RKO (cell line): Measurements from ENCODE around the gene NXPH4.

Experiments
- DNase-seq: peaks from one replicate; pipeline ENCODE4 v3.0.0-alpha.2; 2016; ENCODE audit warnings: low spot score

Gene NXPH4

GRCh38 chr12:57243521-57244311 is 27.1 kb downstream of the NXPH4 start:
- peak; percentile 82 for DNase-seq

GRCh38 chr12:57244312-57244696 is 27.7 kb downstream of the NXPH4 start:
- DNase-seq = no peak

GRCh38 chr12:57247041-57247440 is 30.4 kb downstream of the NXPH4 start:
- DNase-seq = no peak

- no peak for DNase-seq
Measured at GRCh38 chr12:57248934-57249742, 32.5 kb downstream of the NXPH4 start.

- no peak for DNase-seq
Measured at GRCh38 chr12:57250541-57250940, 33.9 kb downstream of the NXPH4 start.

- DNase-seq = no peak
Measured at GRCh38 chr12:57250956-57251355, 34.4 kb downstream of the NXPH4 start, which contains the start of gene STAC3. Gene STAC3, minus strand, starts transcription at chr12:57251187. Its CDS starts 1,551 bp downstream, at chr12:57249636.

GRCh38 chr12:57254506-57255280 is 38.1 kb downstream of the NXPH4 start:
- no peak for DNase-seq

GRCh38 chr12:57255916-57256315 is 39.3 kb downstream of the NXPH4 start:
- DNase-seq = no peak

- no peak for DNase-seq
Measured at GRCh38 chr12:57258977-57259970, 42.7 kb downstream of the NXPH4 start.

GRCh38 chr12:57260366-57260765 is 43.8 kb downstream of the NXPH4 start:
- DNase-seq = no peak

- no peak for DNase-seq
Measured at GRCh38 chr12:57261428-57261865, 44.9 kb downstream of the NXPH4 start.

- DNase-seq = no peak
Measured at GRCh38 chr12:57262126-57262822, 45.7 kb downstream of the NXPH4 start.

- DNase-seq = no peak
Measured at GRCh38 chr12:57263096-57263495, 46.5 kb downstream of the NXPH4 start.

GRCh38 chr12:57266681-57267080 is 50.1 kb downstream of the NXPH4 start:
- no peak for DNase-seq

GRCh38 chr12:57268264-57268663 is 51.7 kb downstream of the NXPH4 start:
- peak; percentile 73 for DNase-seq

GRCh38 chr12:57270966-57271470 is 54.4 kb downstream of the NXPH4 start:
- DNase-seq = peak; percentile 21

- DNase-seq = no peak
Measured at GRCh38 chr12:57272337-57273151, 56.0 kb downstream of the NXPH4 start.

- DNase-seq = no peak
Measured at GRCh38 chr12:57273516-57273915, 56.9 kb downstream of the NXPH4 start.
